Activated gamma-delta T cell (primary cell): ENCODE measurements around the gene ALLC.
"Not testable (repeated sequence)": the region's sequence is repeated elsewhere in the genome, so short reads cannot be mapped to it uniquely, and the experiment has no call there.

Source experiments
- DNase-seq: peaks from one replicate; lab custom pipeline; 2025; lab: John Stamatoyannopoulos, UW

ALLC gene

DNA sequence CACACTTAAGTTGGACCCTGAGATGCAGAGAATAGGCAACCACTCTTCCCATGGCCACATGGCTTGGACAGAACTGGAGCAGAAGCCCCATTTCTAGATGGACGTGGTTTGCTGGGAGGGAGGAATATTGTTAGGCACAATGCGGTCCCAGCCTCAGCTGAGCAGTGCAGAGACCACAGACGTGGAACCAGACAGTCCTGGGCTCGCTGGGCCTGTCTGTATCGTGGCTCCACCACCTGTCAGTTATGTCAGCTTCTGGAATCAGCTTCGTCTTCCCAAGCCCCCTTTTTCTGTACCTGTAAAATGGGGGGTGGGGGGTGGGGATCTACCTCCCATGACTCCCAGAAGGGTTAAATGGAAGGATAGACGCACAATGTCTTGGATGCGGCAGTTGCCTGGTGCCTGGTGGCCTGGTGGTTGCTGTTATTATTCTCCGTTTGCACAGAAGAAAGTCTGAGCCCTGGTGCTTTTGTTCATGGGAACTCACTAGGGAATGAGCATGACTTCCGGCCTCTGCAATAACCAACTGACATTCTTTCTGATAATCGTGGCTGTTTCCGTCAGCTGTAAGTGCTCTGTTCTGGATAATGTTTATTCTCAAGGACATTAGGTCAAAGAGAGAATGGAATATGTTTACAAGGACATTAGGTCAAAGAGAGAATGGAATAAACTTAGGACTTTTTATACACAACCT, 31.7 kb upstream of the ALLC start:
- DNase-seq = no peak

- DNase-seq = no peak
These were observed 31.0 kb upstream of the ALLC start for GRCh38 chr2:3626812-3627499.

GRCh38 chr2:3627500-3628100, 30.4 kb upstream of the ALLC start:
- DNase-seq = no peak

GRCh38 chr2:3628241-3628679, 29.7 kb upstream of the ALLC start:
- no peak for DNase-seq

GRCh38 chr2:3628800-3629199, 29.2 kb upstream of the ALLC start:
- no peak for DNase-seq

DNA sequence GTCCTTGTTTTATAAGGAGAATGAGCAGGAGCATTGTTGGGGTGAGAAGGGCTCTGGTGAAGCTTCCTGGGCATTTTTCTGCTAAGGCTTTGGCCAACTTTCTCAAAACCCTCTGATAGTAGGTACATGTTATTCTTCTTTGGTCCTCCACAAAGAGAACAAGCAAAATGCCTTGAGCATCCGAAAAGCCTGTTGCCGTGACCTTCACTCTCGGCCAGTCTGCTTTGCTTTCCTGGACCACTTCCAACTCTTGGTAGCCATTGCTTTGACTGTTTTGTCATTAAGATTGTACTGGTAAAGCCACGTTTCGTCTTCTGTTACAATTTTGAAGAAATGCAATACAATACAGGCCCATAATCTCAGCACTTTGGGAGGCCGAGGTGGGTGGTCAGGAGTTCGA, 27.4 kb upstream of the ALLC start:
- no peak for DNase-seq

GRCh38 chr2:3631161-3631850, 26.7 kb upstream of the ALLC start:
- DNase-seq = no peak

- DNase-seq = no peak
These were observed 25.9 kb upstream of the ALLC start for GRCh38 chr2:3631851-3632659.

GRCh38 chr2:3633089-3633981, 24.7 kb upstream of the ALLC start:
- no peak for DNase-seq

GRCh38 chr2:3633982-3634595, 23.9 kb upstream of the ALLC start:
- DNase-seq = no peak

DNA sequence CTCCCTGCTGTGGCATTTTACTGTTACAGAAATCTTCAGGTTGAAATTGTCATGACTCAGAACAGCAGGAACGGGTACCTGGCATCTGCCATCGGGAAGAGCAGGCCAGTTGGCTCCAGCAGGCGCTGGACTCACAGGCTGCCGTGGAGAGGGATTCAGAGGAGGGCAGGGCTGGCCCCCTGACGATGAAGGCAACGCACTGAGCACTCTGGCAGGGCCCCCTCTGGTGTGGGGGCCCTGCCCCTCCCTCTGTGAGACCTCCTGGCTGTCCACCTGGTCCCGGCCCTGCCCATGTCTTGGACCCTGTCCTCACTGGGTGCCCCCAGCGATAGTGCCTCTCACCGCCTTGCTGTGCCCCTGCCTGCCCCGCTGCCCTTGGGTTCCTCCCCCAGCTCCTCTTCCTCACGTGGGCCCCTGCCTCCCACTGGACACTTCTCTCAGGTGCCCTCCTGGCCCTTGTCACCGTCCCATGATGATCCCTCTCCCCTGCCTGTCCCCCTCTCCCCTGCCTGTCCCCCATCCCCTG, 23.3 kb upstream of the ALLC start:
- no peak for DNase-seq

GRCh38 chr2:3635171-3635974, 22.6 kb upstream of the ALLC start:
- no peak for DNase-seq

DNA sequence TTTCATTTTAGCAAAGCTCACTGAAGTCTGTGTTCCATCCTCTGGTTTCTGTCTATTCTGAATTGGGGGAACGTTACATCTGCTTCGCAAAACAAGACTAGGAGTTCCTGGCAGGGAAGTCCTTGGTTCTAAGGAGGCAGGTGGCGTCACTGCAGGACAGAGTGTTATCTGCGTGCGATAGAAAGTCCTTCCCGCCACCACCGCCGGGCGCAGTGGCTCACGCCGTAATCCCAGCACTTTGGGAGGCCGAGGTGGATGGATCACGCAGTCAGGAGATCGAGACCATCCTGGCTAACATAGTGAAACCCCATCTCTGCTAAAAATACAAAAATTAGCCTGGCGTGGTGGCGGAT, 22.0 kb upstream of the ALLC start:
- DNase-seq = not testable (repeated sequence)

- DNase-seq = no peak
These were observed 21.3 kb upstream of the ALLC start for GRCh38 chr2:3636586-3637310.

DNA sequence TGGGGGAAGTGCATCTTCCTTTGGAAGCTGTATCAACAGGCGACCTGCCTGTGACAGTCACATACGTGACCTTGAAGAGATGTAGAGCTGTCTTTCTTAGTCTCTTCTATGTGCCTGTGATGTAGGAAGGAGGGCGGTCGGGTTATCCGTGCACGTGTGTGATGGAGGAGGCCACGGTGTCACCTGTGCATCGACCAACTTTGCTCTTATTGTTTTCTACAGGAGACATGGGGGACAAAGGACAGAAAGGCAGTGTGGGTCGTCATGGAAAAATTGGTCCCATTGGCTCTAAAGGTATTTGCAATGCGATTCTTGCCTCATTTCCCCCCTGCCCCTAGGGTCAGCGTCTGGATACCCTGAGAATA, 20.7 kb upstream of the ALLC start:
- DNase-seq = no peak

- DNase-seq = no peak
These were observed 20.1 kb upstream of the ALLC start for GRCh38 chr2:3637692-3638455.

DNA sequence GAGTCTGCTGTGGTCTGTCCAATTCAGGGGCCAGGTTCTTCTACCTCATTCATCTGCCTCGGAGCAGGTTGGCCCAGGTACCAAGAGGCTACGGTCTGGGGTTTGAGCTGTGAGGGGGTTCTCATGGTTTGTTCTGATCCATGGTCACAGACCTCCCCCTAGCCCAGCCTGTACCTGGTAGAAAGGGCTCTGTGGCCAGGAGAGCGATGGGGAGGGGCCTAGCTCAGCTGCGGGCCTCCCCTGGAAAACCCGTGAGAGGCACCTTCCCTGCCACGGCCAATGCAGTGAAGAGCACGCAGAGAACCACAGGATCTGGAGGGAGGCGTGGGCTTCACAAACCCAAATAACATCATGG, 19.6 kb upstream of the ALLC start:
- DNase-seq = no peak

GRCh38 chr2:3639015-3639630, 18.9 kb upstream of the ALLC start:
- no peak for DNase-seq
